Kidney epithelial cell (primary cell): ENCODE results near the gene G6PD. TPM values are rescaled to one million over a fixed set of nuclear protein-coding genes. Genes with fewer than 3 reads are reported as not detected.

Experiments used
- DNase-seq: peaks from one replicate; pipeline ENCODE4 v3.0.0-alpha.2; 2010; ENCODE audit warnings: low read depth
- H3K27me3 ChIP-seq: 2 replicates; pipeline ENCODE4 v1.6.0; 2011; ENCODE audit warnings: low read length; ENCODE audit not compliant: control insufficient read depth, insufficient read depth
- H3K36me3 ChIP-seq: 2 replicates; pipeline ENCODE4 v1.5.1; 2011; ENCODE audit warnings: low read length; ENCODE audit not compliant: control insufficient read depth, insufficient read depth
- H3K4me3 ChIP-seq: 2 replicates; pipeline ENCODE4 v1.5.1; 2011; ENCODE audit warnings: low read depth, mild to moderate bottlenecking, control low read depth, low read length
- total RNA-seq: library from RNA; depleted of rRNA; stranded (reverse); fragments of >200 nt; gene quantifications from 2 replicates; pipeline ENCODE4 v1.2.3, GENCODE V29; 2015
- TF ChIP-seq, protein P1 (sequence below): IDR thresholded peaks from 2 replicates; pipeline ENCODE4 v1.5.1; 2011; ENCODE audit warnings: mild to moderate bottlenecking, moderate library complexity, low read length, control low read depth, inconsistent platforms; ENCODE audit not compliant: insufficient read depth, poor library complexity, severe bottlenecking

The G6PD gene
- total RNA-seq, 1 donor from 2014 or later = 39.2 TPM

DNA sequence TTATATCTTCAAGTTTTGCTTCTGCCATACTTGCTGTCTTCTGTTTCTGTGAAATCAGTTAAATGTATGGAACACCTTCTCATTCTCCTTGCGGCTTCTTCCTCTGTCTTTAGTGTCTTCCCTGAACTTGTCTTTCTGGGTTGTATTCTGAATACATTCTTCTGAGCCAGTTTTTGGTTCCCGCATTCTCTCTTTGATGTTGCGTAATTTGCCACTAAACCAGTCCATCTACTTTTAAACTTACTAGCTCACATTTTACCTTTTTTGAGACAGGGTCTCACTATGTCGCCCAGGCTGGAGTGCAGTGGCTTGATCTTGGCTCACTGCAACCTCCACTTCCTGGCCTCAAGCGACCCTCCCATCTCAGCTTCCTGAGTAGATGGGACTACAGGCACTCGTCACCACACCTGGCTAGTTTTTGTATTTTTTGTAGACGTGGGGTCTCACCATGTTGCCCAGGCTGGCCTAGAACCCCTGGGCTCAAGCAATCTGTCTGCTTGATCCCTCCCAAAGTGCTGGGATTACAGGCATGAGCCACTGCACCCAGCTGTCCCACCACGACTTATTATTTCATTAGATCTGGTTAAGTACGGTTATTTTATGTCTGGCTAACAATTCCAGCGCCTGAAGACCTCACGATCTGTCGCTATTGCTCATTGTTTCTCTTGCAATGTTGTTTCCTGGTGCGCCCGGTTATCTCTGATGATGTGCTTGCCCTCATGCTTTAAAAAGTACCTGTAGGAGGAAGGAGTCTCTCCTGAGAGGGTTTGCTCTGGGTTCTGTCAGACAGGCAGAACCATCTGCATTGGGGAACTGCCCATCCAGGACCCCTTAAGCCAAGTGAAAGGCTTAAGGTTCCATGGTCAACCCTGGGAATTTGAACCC lies 20.8 kb downstream of the G6PD start:
- no peaks in the 10 kb centered on the region for H3K36me3 ChIP-seq
- H3K4me3 ChIP-seq = no peak overlapping the region
- TF ChIP-seq, protein P1, sequence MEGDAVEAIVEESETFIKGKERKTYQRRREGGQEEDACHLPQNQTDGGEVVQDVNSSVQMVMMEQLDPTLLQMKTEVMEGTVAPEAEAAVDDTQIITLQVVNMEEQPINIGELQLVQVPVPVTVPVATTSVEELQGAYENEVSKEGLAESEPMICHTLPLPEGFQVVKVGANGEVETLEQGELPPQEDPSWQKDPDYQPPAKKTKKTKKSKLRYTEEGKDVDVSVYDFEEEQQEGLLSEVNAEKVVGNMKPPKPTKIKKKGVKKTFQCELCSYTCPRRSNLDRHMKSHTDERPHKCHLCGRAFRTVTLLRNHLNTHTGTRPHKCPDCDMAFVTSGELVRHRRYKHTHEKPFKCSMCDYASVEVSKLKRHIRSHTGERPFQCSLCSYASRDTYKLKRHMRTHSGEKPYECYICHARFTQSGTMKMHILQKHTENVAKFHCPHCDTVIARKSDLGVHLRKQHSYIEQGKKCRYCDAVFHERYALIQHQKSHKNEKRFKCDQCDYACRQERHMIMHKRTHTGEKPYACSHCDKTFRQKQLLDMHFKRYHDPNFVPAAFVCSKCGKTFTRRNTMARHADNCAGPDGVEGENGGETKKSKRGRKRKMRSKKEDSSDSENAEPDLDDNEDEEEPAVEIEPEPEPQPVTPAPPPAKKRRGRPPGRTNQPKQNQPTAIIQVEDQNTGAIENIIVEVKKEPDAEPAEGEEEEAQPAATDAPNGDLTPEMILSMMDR = no peak
- no peak for DNase-seq
- H3K27me3 ChIP-seq = no peaks in the 10 kb centered on the region

DNA sequence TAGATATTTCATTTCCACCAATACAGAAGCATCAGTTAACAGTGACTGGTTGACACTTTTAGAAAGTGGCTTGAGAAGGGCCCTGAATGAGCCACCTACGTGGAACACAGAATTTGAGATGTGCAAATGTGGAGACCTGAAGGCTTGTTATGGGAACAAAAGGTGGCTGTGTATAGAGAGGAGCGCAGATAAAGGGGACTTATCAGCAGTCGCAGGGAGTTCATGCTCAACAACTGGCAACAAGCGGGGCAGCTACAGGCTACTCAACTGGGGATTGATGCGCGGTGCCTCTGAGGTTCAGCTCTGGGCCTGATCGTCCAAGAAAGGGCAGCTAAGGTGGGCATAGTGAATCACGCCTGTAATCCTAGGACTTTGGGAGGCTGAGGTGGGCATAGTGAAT lies 27.3 kb downstream of the G6PD start:
- no peak overlapping the region for H3K4me3 ChIP-seq
- TF ChIP-seq, protein P1 = no peak
- no peaks in the 10 kb centered on the region for H3K36me3 ChIP-seq
- DNase-seq = no peak
- no peaks in the 10 kb centered on the region for H3K27me3 ChIP-seq

DNA sequence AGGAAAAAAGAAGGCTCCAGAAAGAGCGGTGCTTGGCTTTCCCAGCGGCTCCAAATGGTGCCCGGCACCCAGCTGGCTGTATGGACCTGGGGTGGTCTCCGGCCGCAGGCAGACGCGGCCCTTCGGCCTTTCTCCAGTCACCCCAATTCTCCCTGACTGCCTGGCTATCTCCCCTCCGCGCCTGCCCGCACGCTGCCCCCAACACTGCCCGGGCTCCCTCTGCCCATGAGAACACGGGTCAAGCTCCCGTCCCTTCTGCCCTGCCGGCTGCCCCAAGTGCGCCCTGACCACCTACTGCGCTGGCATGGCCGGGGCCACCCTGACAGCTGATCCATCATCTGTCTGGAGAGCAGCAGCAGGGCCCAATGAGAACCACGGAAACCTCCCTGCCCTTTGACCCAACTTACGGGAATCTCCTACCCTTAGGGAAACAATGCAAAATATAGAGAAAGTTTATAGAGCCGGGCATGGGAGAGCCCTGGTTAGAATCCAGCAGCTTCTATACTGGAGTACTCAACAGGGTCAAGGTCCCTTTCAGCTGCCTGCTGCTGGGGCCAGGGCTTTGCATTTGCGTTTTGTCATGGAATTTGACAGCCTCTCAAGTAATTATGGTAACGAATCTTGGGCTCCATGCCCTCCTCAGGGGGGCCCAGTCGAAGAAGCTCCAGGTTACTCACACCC lies 29.4 kb downstream of the G6PD start:
- TF ChIP-seq, protein P1 = no peak
- no peaks in the 10 kb centered on the region for H3K27me3 ChIP-seq
- DNase-seq = no peak
- no peaks in the 10 kb centered on the region for H3K36me3 ChIP-seq
- H3K4me3 ChIP-seq = no peak overlapping the region

DNA sequence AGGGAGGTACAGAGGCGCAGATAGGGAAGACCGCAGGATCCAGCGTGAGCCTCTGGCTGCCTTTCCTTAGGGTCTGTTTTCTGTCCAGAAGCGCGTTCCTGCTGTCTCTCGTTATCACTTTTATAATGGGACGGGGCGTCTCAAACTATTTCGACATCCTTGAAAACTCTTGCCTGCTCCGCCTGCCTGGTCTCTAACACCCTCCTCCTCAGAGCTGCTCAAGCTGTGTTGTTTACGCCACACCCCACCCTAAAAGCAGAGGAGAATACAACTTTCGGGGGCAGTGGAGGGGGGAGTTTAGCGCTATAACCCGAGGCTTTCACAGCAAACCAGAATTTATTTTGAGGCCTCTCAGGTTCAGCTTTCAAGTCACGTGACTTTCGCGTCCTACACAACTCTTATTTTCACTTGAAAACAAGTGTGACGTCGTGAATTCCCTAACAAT lies 30.0 kb downstream of the G6PD start:
- Histone ChIP-seq H3K4me3 (peak overlapping the region; percentile 32), H3K36me3 (no peaks in the 10 kb centered on the region), H3K27me3 (no peaks in the 10 kb centered on the region)
- TF ChIP-seq, protein P1 = no peak
- no peak for DNase-seq

DNA sequence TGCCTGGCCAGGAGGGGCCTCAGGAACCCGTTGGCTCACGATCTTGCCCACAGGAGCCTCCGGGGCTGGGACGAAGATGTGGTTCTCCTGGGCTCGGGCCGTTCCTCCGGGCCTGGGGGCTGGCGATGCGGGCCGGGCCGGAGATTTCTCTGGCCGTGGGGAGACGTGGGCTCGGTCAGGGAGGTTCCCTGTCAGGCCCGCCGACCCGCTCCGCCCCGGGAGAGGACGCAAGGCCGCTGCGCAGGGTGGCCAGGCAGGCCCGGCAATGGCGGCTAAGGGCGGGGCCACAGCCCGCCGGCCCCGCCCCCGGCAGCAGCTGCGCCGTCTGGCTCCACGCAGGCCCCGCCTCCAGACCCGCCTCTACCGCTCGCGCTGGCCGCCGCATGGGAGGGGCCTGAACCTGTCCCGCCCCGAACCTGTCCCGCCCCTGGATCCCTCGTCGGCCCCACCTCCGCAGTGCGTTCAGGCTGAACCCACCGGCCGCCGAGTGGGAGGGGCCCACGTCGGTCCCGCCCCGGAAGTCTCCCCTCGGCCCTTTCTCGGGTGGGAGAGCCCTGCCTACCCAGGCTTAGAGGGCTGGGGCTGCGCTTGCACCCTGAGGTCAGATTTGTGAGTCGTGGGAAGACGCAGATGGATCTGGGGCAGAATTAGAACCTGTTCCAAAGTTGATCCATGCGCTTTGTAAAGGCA lies 30.5 kb downstream of the G6PD start, which contains the start of gene FAM3A:
FAM3A (minus strand) TSS at position 267 of the 690 bp plus-strand sequence. CDS start 460 bp downstream, outside the sequence.
- H3K4me3 ChIP-seq = peak within 1 kb of the TSS; percentile 71
- TF ChIP-seq, protein P1 = no peak
- no peaks in the 10 kb centered on the region for H3K27me3 ChIP-seq
- DNase-seq = no peak
- no peaks in the 10 kb centered on the region for H3K36me3 ChIP-seq
